Measurements from ENCODE around the gene FAM78B.

- TF ChIP-seq POLR2A (IDR thresholded peaks at IDR 0.05; ENCODE audit: low read length) (no peak), GATA1 (IDR thresholded peaks at IDR 0.05; ENCODE audit: low read depth, low read length) (no peak)
Measured at GRCh38 chr1:166189126-166189525, 22.3 kb upstream of the FAM78B start.
